NCI-H748 (cell line): ENCODE data around the gene PPP4R2.
A peak's percentile ranks its signal among the peaks of the same experiment; 100 is the strongest.

Experiments
- DNase-seq: peaks from one replicate; lab custom pipeline; 2025; ENCODE audit not compliant: unreplicated experiment; lab: John Stamatoyannopoulos, UW

Gene PPP4R2

GRCh38 chr3:72996473-72997333 lies at the start of gene PPP4R2:
PPP4R2 (plus strand) TSS chr3:72996811; CDS start chr3:72997038, 227 bp downstream.
- DNase-seq = peak; percentile 86

- no peak for DNase-seq
Observed at GRCh38 chr3:72947715-72948490, 48.7 kb upstream of the PPP4R2 start.

GRCh38 chr3:72949016-72949415 lies 47.6 kb upstream of the PPP4R2 start:
- DNase-seq = no peak

- no peak for DNase-seq
Observed at GRCh38 chr3:72950372-72950771, 46.2 kb upstream of the PPP4R2 start.

GRCh38 chr3:72950801-72951200 lies 45.8 kb upstream of the PPP4R2 start:
- DNase-seq = no peak

- DNase-seq = no peak
Observed at GRCh38 chr3:72951259-72951722, 45.3 kb upstream of the PPP4R2 start.

GRCh38 chr3:72953325-72953956 lies 43.2 kb upstream of the PPP4R2 start:
- DNase-seq = no peak

- no peak for DNase-seq
Observed at GRCh38 chr3:72957297-72957696, 39.3 kb upstream of the PPP4R2 start.

- DNase-seq = no peak
Observed at GRCh38 chr3:72959336-72959735, 37.3 kb upstream of the PPP4R2 start.

GRCh38 chr3:72960812-72961518 lies 35.6 kb upstream of the PPP4R2 start:
- peak; percentile 75 for DNase-seq

GRCh38 chr3:72961752-72962151 lies 34.9 kb upstream of the PPP4R2 start:
- no peak for DNase-seq

GRCh38 chr3:72962317-72962716 lies 34.3 kb upstream of the PPP4R2 start:
- no peak for DNase-seq

- peak; percentile 76 for DNase-seq
Observed at GRCh38 chr3:72964633-72965032, 32.0 kb upstream of the PPP4R2 start.

GRCh38 chr3:72968266-72968664 lies 28.3 kb upstream of the PPP4R2 start:
- no peak for DNase-seq

GRCh38 chr3:72969766-72970165 lies 26.8 kb upstream of the PPP4R2 start:
- DNase-seq = no peak

- no peak for DNase-seq
Observed at GRCh38 chr3:72970942-72971341, 25.7 kb upstream of the PPP4R2 start.

- DNase-seq = no peak
Observed at GRCh38 chr3:72972706-72973030, 23.9 kb upstream of the PPP4R2 start.

GRCh38 chr3:72973031-72973723 lies 23.4 kb upstream of the PPP4R2 start:
- DNase-seq = no peak

GRCh38 chr3:72973786-72974185 lies 22.8 kb upstream of the PPP4R2 start:
- DNase-seq = no peak

- no peak for DNase-seq
Observed at GRCh38 chr3:72974956-72975355, 21.7 kb upstream of the PPP4R2 start.
